HepG2 (cell line): Measurements from ENCODE around the gene NCS1. TPM values are rescaled to one million over a fixed set of nuclear protein-coding genes. Genes with fewer than 3 reads are reported as not detected.

ENCODE experiments used
- ATAC-seq: fragments of 200-7000 bp; cut with Tn5 transposase; 3 replicates; pipeline ENCODE4 v1.9.1; 2020; ENCODE audit warnings: mild to moderate bottlenecking, moderate library complexity
- BruUV-seq: library from RNA; stranded (reverse); fragments of 400-500 nt; replicated peaks from 2 replicates; lab custom pipeline; 2021; lab: Mats Ljungman, UMichigan
- CTCF ChIA-PET: fragments of 300-600 bp; formaldehyde crosslinking; extraction: SDS; loops from one replicate; lab custom pipeline; 2021; ENCODE audit warnings: low total read pairs, inconsistent platforms, low intra/inter-chr PET ratio; lab: Yijun Ruan, JAX
- POLR2A ChIA-PET: fragments of 350-600 bp; sonication (Branson Sonifier 250); formaldehyde crosslinking; loops from one replicate; lab custom pipeline; 2020; ENCODE audit warnings: antibody characterized with exemption, inconsistent platforms; lab: Yijun Ruan, JAX
- DNase-seq: peaks from one replicate; pipeline ENCODE4 v3.0.0-alpha.2; 2015; ENCODE audit warnings: low spot score
- FAIRE-seq: peaks from 3 replicates; lab custom pipeline; 2011; peaks lifted over from hg19 to GRCh38; lab: Jason Lieb, UNC
- H2AFZ ChIP-seq: one replicate; pipeline ENCODE4 v1.6.1; 2011; ENCODE audit warnings: low read length, inconsistent platforms
- H3K27ac ChIP-seq: fragments of 300-600 bp; 3 replicates; pipeline ENCODE4 v1.8.0; 2011; ENCODE audit warnings: mixed run types, mild to moderate bottlenecking, mixed read lengths, low read length, inconsistent platforms; ENCODE audit not compliant: insufficient read depth; ENCODE audit errors: extremely low read length
- H3K27me3 ChIP-seq, 2 experiments: fragments of 200-600 bp in 1 of 2; 2 replicates in 1 of 2; 3 replicates in 1 of 2; pipeline versions ENCODE4 v1.6.0 to v1.8.0; 2011; ENCODE audit warnings: low read length in 2 of 2, mild to moderate bottlenecking in 2 of 2, moderate library complexity in 2 of 2, inconsistent platforms in 1 of 2; ENCODE audit not compliant: insufficient read depth in 2 of 2, control insufficient read depth in 1 of 2
- H3K36me3 ChIP-seq, 2 experiments: fragments of 200-600 bp in 1 of 2; replicated peaks in 1 of 2; 2 replicates in 1 of 2; 3 replicates in 1 of 2; pipeline versions ENCODE4 v1.5.1 to v1.8.0; 2011; ENCODE audit warnings: low read length in 2 of 2, inconsistent platforms in 1 of 2; ENCODE audit not compliant: insufficient read depth in 2 of 2, control insufficient read depth in 1 of 2
- H3K4me1 ChIP-seq: 2 replicates; pipeline ENCODE4 v1.5.1; 2012; ENCODE audit warnings: low read length, inconsistent platforms; ENCODE audit not compliant: insufficient read depth
- H3K4me2 ChIP-seq: 2 replicates; pipeline ENCODE4 v1.6.0; 2011; ENCODE audit warnings: low read depth, low read length, inconsistent platforms
- H3K4me3 ChIP-seq, 3 experiments: fragments of 200-600 bp in 1 of 3; sonication (generic), shearing (Covaris generic) in 1 of 3; replicated peaks in 1 of 3; 2 replicates each; pipeline ENCODE4 v1.5.1; 2011 to 2016; ENCODE audit warnings: low read length in 3 of 3, inconsistent platforms in 2 of 3, low read depth in 2 of 3, mild to moderate bottlenecking in 2 of 3, control low read depth in 1 of 3, mixed read lengths in 1 of 3; ENCODE audit not compliant: insufficient read depth in 1 of 3
- H3K79me2 ChIP-seq: one replicate; pipeline ENCODE4 v1.6.1; 2011; ENCODE audit warnings: low read length, inconsistent platforms; ENCODE audit not compliant: insufficient read depth
- H3K9ac ChIP-seq: 2 replicates; pipeline ENCODE4 v1.6.0; 2011; ENCODE audit warnings: mild to moderate bottlenecking, low read depth, low read length, inconsistent platforms; ENCODE audit not compliant: insufficient read depth
- H3K9me3 ChIP-seq: 2 replicates; pipeline ENCODE4 v1.5.1; 2012; ENCODE audit warnings: mild to moderate bottlenecking, low read length
- H4K20me1 ChIP-seq: 2 replicates; pipeline ENCODE4 v1.6.0; 2011; ENCODE audit warnings: inconsistent platforms, mild to moderate bottlenecking, low read length, moderate library complexity; ENCODE audit not compliant: insufficient read depth
- ARNT ChIP-seq: fragments of 450-650 bp; IDR thresholded peaks from 2 replicates; pipeline ENCODE4 v1.6.1; 2017
- TRIM24 ChIP-seq: sonication (generic); formaldehyde crosslinking; IDR thresholded peaks from 2 replicates; pipeline ENCODE4 v1.8.0; 2022; ENCODE audit warnings: mild to moderate bottlenecking, missing genetic modification reagents
- ZNF142 ChIP-seq: sonication (generic); formaldehyde crosslinking; IDR thresholded peaks from 2 replicates; pipeline ENCODE4 v1.4.0; 2020; ENCODE audit warnings: missing genetic modification reagents
- ZNF280B ChIP-seq: sonication (generic); formaldehyde crosslinking; IDR thresholded peaks from 2 replicates; pipeline ENCODE4 v1.5.0; 2020; ENCODE audit warnings: missing genetic modification reagents, mild to moderate bottlenecking, borderline replicate concordance
- ZNF556 ChIP-seq: sonication (generic); formaldehyde crosslinking; IDR thresholded peaks from 2 replicates; pipeline ENCODE4 v1.4.0; 2020; ENCODE audit warnings: mild to moderate bottlenecking, missing genetic modification reagents, borderline replicate concordance
- WGBS: methylation state at CpG from one replicate; pipeline ENCODE4 v1.1.6; 2017; ENCODE audit warnings: low lambda C conversion rate; 5-methylcytosine and 5-hydroxymethylcytosine counted together
- in situ Hi-C: cut with HindIII; loops from 2 replicates; pipeline ENCODE4 v1.10.0; 2017; ENCODE audit warnings: low pct_unique_long_range_greater_than_20kb; ENCODE audit not compliant: extremely low pct_ligation_motif_present
- intact Hi-C: fragments of 100-400 bp; cut with micrococcal nuclease; formaldehyde crosslinking; loops from one replicate; pipeline ENCODE4 v1.10.0; 2022; ENCODE audit not compliant: unreplicated experiment
- polyA plus RNA-seq, 8 experiments: library from polyadenylated mRNA; depleted of rRNA in 3 of 8; stranded (reverse) in 7 of 8; unstranded in 1 of 8; fragments of >200 nt; fragmentation: Illumina TruSeq in 4 of 8; extraction: Trizol in 4 of 8; gene quantifications; 2 replicates each; pipeline versions ENCODE4 v1.2.1 to v1.2.3, GENCODE V29; 2011 to 2016; ENCODE audit warnings: low read depth in 4 of 8, missing spikeins in 1 of 8, mixed read lengths in 1 of 8; ENCODE audit not compliant: insufficient read depth in 1 of 8
- total RNA-seq, 5 experiments: library from RNA; depleted of rRNA; stranded (reverse); fragments of >200 nt; fragmentation: Illumina TruSeq; extraction: Trizol; gene quantifications; 2 replicates each; pipeline ENCODE4 v1.2.3, GENCODE V29; 2016; ENCODE audit warnings: low read depth in 1 of 5
- TF ChIP-seq, protein P1 (sequence below): sonication (generic); formaldehyde crosslinking; conservative IDR thresholded peaks from 2 replicates; pipeline ENCODE4 v1.4.0; 2020; ENCODE audit warnings: missing genetic modification reagents

The NCS1 gene
- total and polyA plus RNA-seq, 2 of the 13 experiments (the other 11 are each of a cell fraction or from before 2014, with no cell fraction given), result 4.7 to 6.1 TPM

GRCh38 chr9:130185017-130185416 is 12.8 kb downstream of the NCS1 start:
- Histone ChIP-seq H3K4me1 (peaks cover 30% of the 10 kb centered on the region), H3K4me2 (no peak overlapping the region), H3K9ac (no peak overlapping the region), H3K27me3 (no peaks in the 10 kb centered on the region), H3K36me3 (no peaks in the 10 kb centered on the region), H3K79me2 (no peaks in the 10 kb centered on the region), H2AFZ (no peak overlapping the region), H3K27ac (no peak overlapping the region)
- ATAC-seq (no peak), DNase-seq (no peak), FAIRE-seq (no peak)
- in situ Hi-C loops, result no loop called here
- ChIA-PET CTCF (no interaction called here), POLR2A (no interaction called here)
- intact Hi-C loops, result no loop called here
- TF ChIP-seq ARNT, result no peak
- TF ChIP-seq, all 625 proteins: peak for 0
- BruUV-seq, result no TSS peak
- H3K9me3 ChIP-seq, result no peaks in the 10 kb centered on the region
- no peak overlapping the region for H3K4me3 ChIP-seq
- WGBS, result 90% methylated on average over 15 of the region's 15 CpGs
- H4K20me1 ChIP-seq, result no peaks in the 10 kb centered on the region

- Histone ChIP-seq H3K4me1 (peaks cover 30% of the 10 kb centered on the region), H4K20me1 (no peaks in the 10 kb centered on the region), H2AFZ (no peak overlapping the region), H3K4me2 (no peak overlapping the region), H3K9ac (no peak overlapping the region), H3K36me3 (no peaks in the 10 kb centered on the region), H3K27me3 (no peaks in the 10 kb centered on the region), H3K79me2 (no peaks in the 10 kb centered on the region), H3K27ac (no peak overlapping the region), H3K9me3 (no peaks in the 10 kb centered on the region), H3K4me3 (no peak overlapping the region)
- DNase-seq, result no peak
- BruUV-seq, result no TSS peak
- WGBS, result 87% methylated on average over 10 of the region's 17 CpGs
- ATAC-seq, result no peak
- CTCF ChIA-PET, result no interaction called here
- FAIRE-seq, result no peak
- in situ Hi-C loops, result no loop called here
- intact Hi-C loops, result no loop called here
- POLR2A ChIA-PET, result no interaction called here
- TF ChIP-seq, protein P1, sequence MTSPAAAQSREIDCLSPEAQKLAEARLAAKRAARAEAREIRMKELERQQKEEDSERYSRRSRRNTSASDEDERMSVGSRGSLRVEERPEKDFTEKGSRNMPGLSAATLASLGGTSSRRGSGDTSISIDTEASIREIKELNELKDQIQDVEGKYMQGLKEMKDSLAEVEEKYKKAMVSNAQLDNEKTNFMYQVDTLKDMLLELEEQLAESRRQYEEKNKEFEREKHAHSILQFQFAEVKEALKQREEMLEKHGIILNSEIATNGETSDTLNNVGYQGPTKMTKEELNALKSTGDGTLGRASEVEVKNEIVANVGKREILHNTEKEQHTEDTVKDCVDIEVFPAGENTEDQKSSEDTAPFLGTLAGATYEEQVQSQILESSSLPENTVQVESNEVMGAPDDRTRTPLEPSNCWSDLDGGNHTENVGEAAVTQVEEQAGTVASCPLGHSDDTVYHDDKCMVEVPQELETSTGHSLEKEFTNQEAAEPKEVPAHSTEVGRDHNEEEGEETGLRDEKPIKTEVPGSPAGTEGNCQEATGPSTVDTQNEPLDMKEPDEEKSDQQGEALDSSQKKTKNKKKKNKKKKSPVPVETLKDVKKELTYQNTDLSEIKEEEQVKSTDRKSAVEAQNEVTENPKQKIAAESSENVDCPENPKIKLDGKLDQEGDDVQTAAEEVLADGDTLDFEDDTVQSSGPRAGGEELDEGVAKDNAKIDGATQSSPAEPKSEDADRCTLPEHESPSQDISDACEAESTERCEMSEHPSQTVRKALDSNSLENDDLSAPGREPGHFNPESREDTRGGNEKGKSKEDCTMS, result no peak
- no peak for TF ChIP-seq ZNF556 (CRISPR knock-in tag)
- TF ChIP-seq ZNF142, result no peak
- no peak for TF ChIP-seq TRIM24 (CRISPR knock-in tag)
- no peak for TF ChIP-seq ZNF280B
Measured at GRCh38 chr9:130185490-130186031, 13.4 kb downstream of the NCS1 start.
